Activated T-helper 1 cell treated with anti-CD3 and anti-CD28 coated beads, Interleukin-12 subunit alpha, Interleukin-12 subunit beta, Interleukin-2, Interleukin-4 antibody, amounts not matched to agents 30 ng/mL and 10 ng/mL and 1 ng/mL, durations not matched to agents 14 hours and 24 hours and 36 hours (primary cell): ENCODE measurements around the gene RFC1. TPM values are rescaled to one million over a fixed set of nuclear protein-coding genes. Genes with fewer than 3 reads are reported as not detected.
A peak's percentile ranks its signal among the peaks of the same experiment; 100 is the strongest.

Source experiments
- DNase-seq: peaks from one replicate; pipeline ENCODE4 v3.0.0; 2021; ENCODE audit warnings: low spot score
- H3K27ac Mint-ChIP-seq: one replicate; pipeline ENCODE4 v1.8.0; 2021; ENCODE audit warnings: mild to moderate bottlenecking, mixed read lengths
- H3K27me3 Mint-ChIP-seq: one replicate; pipeline ENCODE4 v1.8.0; 2022; ENCODE audit warnings: mild to moderate bottlenecking, moderate library complexity, mixed read lengths; ENCODE audit not compliant: insufficient read depth
- H3K36me3 Mint-ChIP-seq: one replicate; pipeline ENCODE4 v1.8.0; 2021; ENCODE audit warnings: low read depth, mixed read lengths
- H3K4me1 Mint-ChIP-seq: one replicate; pipeline ENCODE4 v1.8.0; 2021; ENCODE audit warnings: low read depth, mixed read lengths
- H3K4me3 Mint-ChIP-seq: one replicate; pipeline ENCODE4 v1.8.0; 2021; ENCODE audit warnings: mild to moderate bottlenecking, moderate library complexity, mixed read lengths
- H3K9me3 Mint-ChIP-seq: one replicate; pipeline ENCODE4 v1.8.0; 2021; ENCODE audit warnings: mixed read lengths
- intact Hi-C: fragments of 100-400 bp; cut with micrococcal nuclease; formaldehyde crosslinking; loops from one replicate; pipeline ENCODE4 v1.15.1; 2024
- total RNA-seq: library from RNA; stranded (reverse); gene quantifications from 2 replicates; pipeline ENCODE4 v1.2.3, GENCODE V29; 2022

RFC1 gene
- total RNA-seq, 1 donor from 2014 or later = 83.3 TPM

DNA sequence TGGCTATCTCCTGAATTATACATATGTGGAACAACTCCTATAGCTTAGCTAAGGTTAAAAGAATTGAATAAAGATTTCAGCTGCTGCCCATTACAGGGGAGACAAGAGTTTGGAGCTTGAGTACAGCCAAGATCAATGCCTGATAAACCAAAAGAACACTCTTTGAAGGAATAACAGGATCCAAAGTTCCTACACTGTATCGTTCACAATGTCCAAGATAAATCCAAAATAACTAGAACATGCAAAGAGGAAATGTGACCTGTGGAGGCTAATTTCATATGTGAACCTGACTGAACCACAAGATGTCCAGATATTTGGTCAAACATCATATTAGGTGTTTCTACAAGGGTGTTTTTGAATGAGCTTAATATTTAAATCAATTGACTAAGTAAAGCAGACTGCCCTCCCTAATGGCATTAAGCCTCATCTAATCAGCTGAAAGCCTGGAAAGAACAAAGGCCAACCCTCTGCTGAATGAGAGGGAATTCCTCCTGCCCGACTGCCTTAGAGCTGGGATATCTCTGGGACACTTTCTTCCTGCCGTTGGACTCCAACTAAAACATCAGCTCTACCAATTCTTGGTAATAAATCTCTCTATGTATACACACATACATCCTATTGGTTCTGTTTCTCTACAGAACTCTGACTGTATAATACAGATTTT, 19.2 kb downstream of the RFC1 start:
- peak overlapping the region; percentile 32 for H3K27ac Mint-ChIP-seq
- H3K9me3 Mint-ChIP-seq = peaks cover 9% of the 10 kb centered on the region
- H3K4me3 Mint-ChIP-seq = no peak overlapping the region
- peaks cover 53% of the 10 kb centered on the region for H3K36me3 Mint-ChIP-seq
- intact Hi-C loops = no loop called here
- no peaks in the 10 kb centered on the region for H3K27me3 Mint-ChIP-seq
- no peak for DNase-seq
- H3K4me1 Mint-ChIP-seq = peaks cover 48% of the 10 kb centered on the region

DNA sequence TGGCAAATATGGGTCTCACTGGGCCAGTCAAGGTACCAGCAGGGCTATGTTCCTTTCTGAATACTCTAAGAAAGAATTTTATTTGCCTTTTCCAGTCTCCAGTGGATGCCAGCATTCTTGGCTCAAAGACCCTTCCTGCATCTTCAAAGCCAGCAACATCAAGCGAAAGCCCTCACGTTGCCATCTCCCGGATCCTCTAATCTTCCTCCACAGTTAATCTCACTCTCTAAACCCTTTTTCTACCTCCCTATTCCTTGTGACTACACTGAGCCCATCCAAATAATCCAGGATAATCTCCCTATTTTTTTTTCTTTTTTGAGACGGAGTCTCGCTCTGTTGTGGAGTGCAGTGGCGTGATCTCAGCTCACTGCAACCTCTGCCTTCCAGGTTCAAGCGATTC, 23.4 kb downstream of the RFC1 start:
- Mint-ChIP-seq H3K27me3 (no peaks in the 10 kb centered on the region), H3K4me3 (no peak overlapping the region), H3K27ac (peak overlapping the region; percentile 5), H3K36me3 (peaks cover 50% of the 10 kb centered on the region), H3K4me1 (peaks cover 47% of the 10 kb centered on the region), H3K9me3 (no peaks in the 10 kb centered on the region)
- no peak for DNase-seq
- intact Hi-C loops = no loop called here

DNA sequence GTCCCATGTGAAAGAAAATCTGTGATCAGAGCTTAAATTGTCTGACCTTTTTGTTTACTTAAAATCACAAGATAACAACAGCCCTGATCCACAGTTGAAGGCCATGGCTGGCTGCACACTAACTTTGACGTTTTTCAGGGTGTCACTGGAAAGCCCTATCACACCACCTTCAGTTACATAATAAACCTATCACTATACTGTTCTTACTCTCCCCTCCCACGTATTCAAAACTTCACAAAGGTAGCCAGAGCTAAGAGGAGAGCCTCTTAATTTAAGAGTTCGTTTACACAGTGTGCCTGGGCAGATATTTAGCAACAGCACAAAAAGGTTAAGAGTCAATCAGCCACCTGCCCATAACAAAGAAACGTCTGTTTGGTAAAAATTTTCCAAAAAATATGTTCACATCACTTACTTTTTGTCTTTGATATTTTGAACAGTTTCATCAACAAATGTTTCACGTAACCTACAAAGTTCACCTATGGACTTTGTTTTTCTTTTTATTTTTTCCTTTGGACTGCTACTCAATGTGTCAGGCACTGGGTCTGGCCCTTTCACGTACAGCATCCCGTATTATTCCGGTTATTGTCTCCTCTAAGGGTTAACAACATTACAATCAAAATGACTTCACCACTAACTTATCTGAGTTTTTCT, 25.0 kb downstream of the RFC1 start:
- intact Hi-C loops = no loop called here
- peak overlapping the region; percentile 14 for H3K27ac Mint-ChIP-seq
- no peak overlapping the region for H3K4me3 Mint-ChIP-seq
- H3K36me3 Mint-ChIP-seq = peaks cover 43% of the 10 kb centered on the region
- H3K9me3 Mint-ChIP-seq = no peaks in the 10 kb centered on the region
- no peak for DNase-seq
- H3K4me1 Mint-ChIP-seq = peaks cover 37% of the 10 kb centered on the region
- H3K27me3 Mint-ChIP-seq = no peaks in the 10 kb centered on the region

DNA sequence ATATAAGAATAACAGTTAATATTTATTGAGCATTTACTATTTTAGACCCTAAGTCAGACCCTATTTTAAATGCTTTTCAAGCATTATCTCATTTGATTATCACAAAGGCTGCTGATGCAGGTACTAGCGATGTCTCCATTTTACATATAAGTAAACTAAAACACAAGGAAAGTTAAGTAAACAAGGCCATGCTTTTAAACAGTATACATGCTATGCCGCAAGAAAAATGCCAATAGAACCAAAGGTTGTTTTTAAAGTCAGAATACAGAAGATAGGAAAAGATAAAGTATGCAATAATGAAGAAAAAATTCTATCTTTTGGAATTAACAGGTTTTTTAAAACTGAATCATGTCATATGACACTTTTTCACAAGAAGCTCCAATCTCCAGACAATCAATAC, 26.2 kb downstream of the RFC1 start:
- no peak overlapping the region for H3K4me3 Mint-ChIP-seq
- no peak for DNase-seq
- intact Hi-C loops = no loop called here
- no peaks in the 10 kb centered on the region for H3K9me3 Mint-ChIP-seq
- peaks cover 42% of the 10 kb centered on the region for H3K4me1 Mint-ChIP-seq
- no peak overlapping the region for H3K27ac Mint-ChIP-seq
- peaks cover 39% of the 10 kb centered on the region for H3K36me3 Mint-ChIP-seq
- no peaks in the 10 kb centered on the region for H3K27me3 Mint-ChIP-seq

DNA sequence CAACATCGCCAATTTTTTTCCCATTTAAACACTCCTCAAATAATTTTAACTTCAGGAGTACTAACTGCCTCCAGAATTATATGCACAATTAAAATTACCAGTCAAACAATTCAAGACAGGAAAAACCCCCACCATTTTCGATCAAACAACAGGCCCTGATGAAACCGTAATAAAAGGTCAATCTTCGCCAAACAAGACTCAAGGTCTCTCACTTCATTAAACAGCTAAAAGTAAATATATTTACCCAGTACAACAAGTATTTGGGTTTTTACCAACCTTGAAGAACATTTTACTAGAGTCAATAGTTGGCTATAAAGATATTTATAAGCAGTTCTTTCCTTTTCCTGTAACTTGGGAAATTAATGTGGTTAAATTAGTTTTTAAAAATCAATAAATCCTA, 28.3 kb downstream of the RFC1 start:
- H3K9me3 Mint-ChIP-seq = no peaks in the 10 kb centered on the region
- peaks cover 32% of the 10 kb centered on the region for H3K36me3 Mint-ChIP-seq
- H3K27me3 Mint-ChIP-seq = no peaks in the 10 kb centered on the region
- peaks cover 35% of the 10 kb centered on the region for H3K4me1 Mint-ChIP-seq
- intact Hi-C loops = no loop called here
- no peak overlapping the region for H3K27ac Mint-ChIP-seq
- H3K4me3 Mint-ChIP-seq = no peak overlapping the region
- DNase-seq = no peak

DNA sequence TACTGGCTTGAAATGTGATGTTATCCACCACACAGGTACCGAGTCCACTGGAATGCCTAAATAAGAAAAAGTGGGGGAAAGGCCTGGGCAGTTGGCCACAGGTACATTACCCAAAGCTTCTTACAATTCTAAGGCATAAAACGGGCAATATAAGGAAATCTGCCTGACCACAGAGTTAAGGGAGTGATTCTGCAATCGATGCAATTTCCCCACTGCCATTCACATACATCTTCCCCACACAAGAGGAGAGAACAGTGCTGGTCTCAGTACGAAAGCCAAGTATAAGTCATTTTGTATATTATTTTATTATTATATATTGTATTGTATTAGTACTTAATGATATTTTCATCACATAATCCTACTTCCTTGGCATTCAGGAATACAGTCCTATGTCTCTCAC, 30.6 kb downstream of the RFC1 start:
- Mint-ChIP-seq H3K4me1 (peaks cover 25% of the 10 kb centered on the region), H3K9me3 (no peaks in the 10 kb centered on the region), H3K27ac (no peak overlapping the region), H3K27me3 (no peaks in the 10 kb centered on the region), H3K4me3 (no peak overlapping the region), H3K36me3 (peaks cover 17% of the 10 kb centered on the region)
- no peak for DNase-seq
- intact Hi-C loops = no loop called here

DNA sequence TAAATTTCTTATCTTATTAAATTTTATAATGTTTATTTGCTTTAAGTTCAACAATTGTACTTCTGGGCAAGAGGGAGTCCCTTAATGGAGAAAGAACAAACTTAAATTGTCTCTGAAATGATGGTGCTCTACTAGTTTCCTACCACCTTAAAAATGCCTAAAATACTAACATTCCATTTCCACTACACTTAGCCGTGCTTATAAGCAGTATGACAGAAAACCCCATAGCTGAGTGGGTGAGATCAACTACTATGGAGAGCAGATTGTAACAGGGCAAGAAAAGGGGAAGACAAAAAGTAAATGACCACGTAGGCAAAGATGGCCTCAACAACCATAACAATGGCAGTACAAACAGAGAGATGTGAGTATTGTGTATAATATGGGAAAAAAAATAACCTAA, 35.0 kb downstream of the RFC1 start:
- Mint-ChIP-seq H3K4me1 (peaks cover 24% of the 10 kb centered on the region), H3K36me3 (peaks cover 21% of the 10 kb centered on the region), H3K27me3 (no peaks in the 10 kb centered on the region), H3K9me3 (no peaks in the 10 kb centered on the region), H3K4me3 (no peak overlapping the region), H3K27ac (no peak overlapping the region)
- intact Hi-C loops = no loop called here
- DNase-seq = no peak

DNA sequence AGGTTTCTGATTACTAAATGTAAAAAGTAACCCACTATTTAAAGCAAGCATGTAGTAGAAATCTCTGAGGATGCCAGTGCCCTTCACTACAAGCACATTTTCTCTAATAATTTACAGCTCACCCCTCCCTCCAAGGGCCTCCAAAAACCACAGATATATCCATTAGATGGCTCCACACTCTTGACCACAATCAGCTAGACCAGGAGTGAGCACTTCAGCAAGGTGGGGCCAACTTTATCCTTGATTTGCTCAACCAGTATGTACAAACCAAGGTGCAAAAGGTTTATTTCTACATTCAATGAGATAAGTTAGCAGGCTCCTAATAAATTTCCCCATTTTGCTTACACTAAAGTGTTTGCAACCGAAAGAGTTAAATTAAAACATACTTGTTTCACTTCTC, 35.8 kb downstream of the RFC1 start:
- H3K27ac Mint-ChIP-seq = no peak overlapping the region
- intact Hi-C loops = no loop called here
- no peak for DNase-seq

DNA sequence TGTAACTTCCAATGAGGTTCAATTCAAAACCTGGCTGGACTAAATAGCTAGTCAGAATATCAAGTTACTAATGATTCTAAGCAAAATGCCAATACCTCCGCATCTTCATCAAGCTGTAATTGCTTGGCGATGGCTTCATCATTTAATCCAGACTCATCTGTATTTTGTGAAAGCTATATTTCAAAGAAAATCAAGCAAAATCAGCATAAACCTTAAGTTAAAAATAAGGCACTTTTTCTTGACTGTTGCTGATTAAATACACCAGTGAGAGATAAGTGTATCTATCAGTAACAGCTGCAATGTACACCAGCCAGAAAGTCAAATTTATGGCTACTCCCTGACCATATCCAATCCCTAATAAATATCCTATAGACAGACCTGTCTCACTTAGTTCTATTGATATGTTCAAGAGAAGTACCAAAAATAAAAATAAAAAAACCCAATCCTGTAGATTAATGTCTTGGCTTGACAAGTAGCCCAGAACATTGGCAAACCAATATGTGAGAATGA, 39.6 kb downstream of the RFC1 start:
- H3K27ac Mint-ChIP-seq = no peak overlapping the region

More for the DNA sequence above, 35.8 kb downstream of the RFC1 start:
- H3K4me3 Mint-ChIP-seq = no peak overlapping the region
- peaks cover 20% of the 10 kb centered on the region for H3K4me1 Mint-ChIP-seq
- H3K27me3 Mint-ChIP-seq = no peaks in the 10 kb centered on the region
- peaks cover 26% of the 10 kb centered on the region for H3K36me3 Mint-ChIP-seq
- H3K9me3 Mint-ChIP-seq = no peaks in the 10 kb centered on the region

DNA sequence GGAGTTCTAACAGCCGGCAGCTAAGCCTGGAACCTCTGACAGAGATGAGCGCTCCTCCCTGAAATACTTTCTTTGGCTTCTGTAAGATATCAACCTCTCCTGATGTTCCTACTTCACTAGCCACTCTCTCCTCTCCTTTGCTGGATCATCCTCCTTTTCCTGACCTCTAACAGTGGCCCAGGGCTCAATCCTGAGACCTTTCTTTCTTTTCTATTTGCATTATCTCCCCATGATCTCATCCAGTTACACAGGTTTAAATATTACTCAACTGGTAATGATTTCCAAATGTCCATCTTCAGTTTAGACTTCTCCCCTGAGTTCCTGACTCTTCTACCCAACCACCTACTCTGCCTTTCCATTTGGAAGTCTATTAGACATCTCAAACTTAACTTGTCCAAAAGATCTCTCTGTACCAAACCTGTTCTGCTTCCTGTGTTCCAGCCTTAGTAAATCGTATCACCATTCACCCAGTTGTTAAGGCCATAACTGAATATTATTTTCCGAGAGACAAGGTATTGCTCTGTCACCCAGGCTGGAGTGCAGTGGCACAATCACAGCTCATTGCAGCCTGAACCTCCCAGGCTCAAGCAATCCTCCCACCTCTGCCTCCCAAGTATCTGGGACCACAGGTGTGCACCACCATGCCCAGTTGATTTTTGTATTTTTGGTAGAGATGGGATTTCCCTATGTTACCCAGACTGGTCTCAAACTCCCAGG, 41.1 kb downstream of the RFC1 start:
- Mint-ChIP-seq H3K9me3 (no peaks in the 10 kb centered on the region), H3K36me3 (peaks cover 53% of the 10 kb centered on the region), H3K4me1 (peaks cover 9% of the 10 kb centered on the region), H3K4me3 (no peak overlapping the region), H3K27me3 (no peaks in the 10 kb centered on the region), H3K27ac (peak overlapping the region; percentile 21)
- intact Hi-C loops = no loop called here
- no peak for DNase-seq

More for the DNA sequence above, 39.6 kb downstream of the RFC1 start:
- Mint-ChIP-seq H3K9me3 (no peaks in the 10 kb centered on the region), H3K4me1 (peaks cover 20% of the 10 kb centered on the region), H3K4me3 (no peak overlapping the region), H3K36me3 (peaks cover 46% of the 10 kb centered on the region), H3K27me3 (no peaks in the 10 kb centered on the region)
- no peak for DNase-seq
- intact Hi-C loops = no loop called here

DNA sequence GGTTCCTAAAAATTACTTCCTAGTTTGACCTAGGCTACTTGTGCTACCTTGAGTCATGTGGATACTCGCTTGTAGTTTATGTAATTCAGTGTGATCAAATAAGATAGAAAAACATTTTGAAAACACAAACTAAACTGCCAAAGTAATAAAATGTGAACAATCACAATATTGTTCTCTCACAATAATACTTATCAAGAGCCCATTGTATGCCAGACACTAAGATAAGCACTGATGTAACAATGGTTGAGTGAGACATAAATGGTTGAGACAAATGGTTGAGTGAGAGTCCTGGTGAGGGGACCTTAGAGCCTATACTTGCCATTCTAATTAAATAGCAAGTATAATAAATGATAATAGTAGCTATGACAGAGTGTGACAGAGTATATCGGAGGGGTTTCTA, 41.7 kb downstream of the RFC1 start:
- no peaks in the 10 kb centered on the region for H3K9me3 Mint-ChIP-seq
- no peak for DNase-seq
- H3K27ac Mint-ChIP-seq = no peak overlapping the region
- intact Hi-C loops = no loop called here
- peaks cover 57% of the 10 kb centered on the region for H3K36me3 Mint-ChIP-seq
- no peaks in the 10 kb centered on the region for H3K27me3 Mint-ChIP-seq
- peaks cover 9% of the 10 kb centered on the region for H3K4me1 Mint-ChIP-seq
- no peak overlapping the region for H3K4me3 Mint-ChIP-seq

DNA sequence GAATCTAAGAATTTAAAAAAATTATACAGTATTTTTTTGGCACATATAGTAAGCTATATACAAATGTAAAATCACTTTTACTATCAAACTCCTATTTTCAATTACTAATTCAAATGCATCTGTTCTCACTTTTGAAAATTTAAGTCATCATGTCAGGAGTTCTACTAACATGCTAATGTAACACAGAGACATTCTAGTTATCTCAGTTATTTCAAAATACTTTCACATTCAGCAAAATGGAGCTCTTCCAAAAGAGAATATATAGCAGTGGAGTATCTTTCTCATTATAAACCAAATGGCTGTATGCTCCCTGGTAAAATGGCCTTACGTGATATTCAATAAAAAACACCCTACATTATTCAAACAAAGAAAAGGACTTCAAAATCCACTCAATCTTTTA, 42.3 kb downstream of the RFC1 start:
- no peak overlapping the region for H3K27ac Mint-ChIP-seq
- no peaks in the 10 kb centered on the region for H3K27me3 Mint-ChIP-seq
- DNase-seq = no peak
- H3K9me3 Mint-ChIP-seq = no peaks in the 10 kb centered on the region
- peaks cover 9% of the 10 kb centered on the region for H3K4me1 Mint-ChIP-seq
- intact Hi-C loops = no loop called here
- H3K36me3 Mint-ChIP-seq = peaks cover 57% of the 10 kb centered on the region
- H3K4me3 Mint-ChIP-seq = no peak overlapping the region
